ENCODE results near the gene SARM1.

- TF ChIP-seq RARB (CRISPR knock-in tag; IDR thresholded peaks at IDR 0.05): no peak
- TF ChIP-seq ARNTL (CRISPR knock-in tag; IDR thresholded peaks at IDR 0.05; ENCODE audit: borderline replicate concordance, low read depth): no peak
- TF ChIP-seq PPARA (CRISPR knock-in tag; IDR thresholded peaks at IDR 0.05; ENCODE audit: borderline replicate concordance): no peak
- no peak for TF ChIP-seq CSRNP3 (CRISPR knock-in tag; IDR thresholded peaks at IDR 0.05)
- TF ChIP-seq ZFP3 (CRISPR knock-in tag; IDR thresholded peaks at IDR 0.05): no peak
- no peak for TF ChIP-seq CREB5 (CRISPR knock-in tag; IDR thresholded peaks at IDR 0.05; ENCODE audit: low read depth)
- TF ChIP-seq ZNF8 (CRISPR knock-in tag; IDR thresholded peaks at IDR 0.05): no peak
- TF ChIP-seq ESRRG (CRISPR knock-in tag; IDR thresholded peaks at IDR 0.05): no peak
- TF ChIP-seq, protein P1, sequence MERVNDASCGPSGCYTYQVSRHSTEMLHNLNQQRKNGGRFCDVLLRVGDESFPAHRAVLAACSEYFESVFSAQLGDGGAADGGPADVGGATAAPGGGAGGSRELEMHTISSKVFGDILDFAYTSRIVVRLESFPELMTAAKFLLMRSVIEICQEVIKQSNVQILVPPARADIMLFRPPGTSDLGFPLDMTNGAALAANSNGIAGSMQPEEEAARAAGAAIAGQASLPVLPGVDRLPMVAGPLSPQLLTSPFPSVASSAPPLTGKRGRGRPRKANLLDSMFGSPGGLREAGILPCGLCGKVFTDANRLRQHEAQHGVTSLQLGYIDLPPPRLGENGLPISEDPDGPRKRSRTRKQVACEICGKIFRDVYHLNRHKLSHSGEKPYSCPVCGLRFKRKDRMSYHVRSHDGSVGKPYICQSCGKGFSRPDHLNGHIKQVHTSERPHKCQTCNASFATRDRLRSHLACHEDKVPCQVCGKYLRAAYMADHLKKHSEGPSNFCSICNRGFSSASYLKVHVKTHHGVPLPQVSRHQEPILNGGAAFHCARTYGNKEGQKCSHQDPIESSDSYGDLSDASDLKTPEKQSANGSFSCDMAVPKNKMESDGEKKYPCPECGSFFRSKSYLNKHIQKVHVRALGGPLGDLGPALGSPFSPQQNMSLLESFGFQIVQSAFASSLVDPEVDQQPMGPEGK (CRISPR knock-in tag; IDR thresholded peaks at IDR 0.05; ENCODE audit: borderline replicate concordance): no peak
- TF ChIP-seq CSDC2 (CRISPR knock-in tag; IDR thresholded peaks at IDR 0.05): no peak
Measured at GRCh38 chr17:28350271-28350670, 21.2 kb upstream of the SARM1 start.

Data from SK-N-SH treated with all-trans-retinoic acid at 6 μM for 48 hours (cell line).